Stimulated activated CD8-positive, alpha-beta memory T cell treated with anti-CD3 and anti-CD28 coated beads, Interleukin-4, amount 100 ng/mL, for 48 hours (primary cell): Measurements from ENCODE around the gene MSRB1.

ENCODE experiments used
- DNase-seq: peaks from one replicate; pipeline ENCODE4 v3.0.0-alpha.2; 2020

MSRB1 gene

DNA sequence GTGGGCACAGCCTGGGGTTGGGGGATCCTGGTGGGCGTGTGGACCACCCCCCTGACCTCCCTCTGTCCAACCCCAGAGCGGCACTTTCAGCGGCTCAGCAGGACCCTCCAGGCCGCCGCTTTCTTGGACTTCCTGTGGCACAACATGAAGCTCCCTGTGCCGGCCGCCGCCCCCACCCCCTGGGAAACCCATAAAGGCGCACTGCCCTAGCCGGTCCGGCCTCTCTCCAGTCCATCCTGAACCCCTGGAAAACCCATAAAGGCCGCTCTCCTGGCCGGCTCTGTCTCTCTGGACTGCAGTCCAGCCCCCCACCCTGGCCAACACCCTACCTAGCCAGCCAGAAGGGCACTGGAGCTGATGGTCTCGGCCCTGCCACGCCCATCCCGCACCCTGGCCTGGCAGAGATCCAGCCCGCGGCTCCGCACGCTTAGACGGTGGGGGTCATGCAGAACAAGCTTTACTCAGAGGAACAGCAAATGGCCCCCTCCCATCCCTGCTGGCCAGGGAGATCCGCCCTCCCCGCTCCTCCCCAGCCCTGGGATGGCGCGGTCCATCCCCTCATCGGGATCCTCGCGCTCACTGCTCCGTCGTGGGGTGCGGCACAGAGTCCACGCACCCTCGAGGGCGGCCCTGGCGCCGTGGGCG is 35.6 kb upstream of the MSRB1 start:
- no peak for DNase-seq

DNA sequence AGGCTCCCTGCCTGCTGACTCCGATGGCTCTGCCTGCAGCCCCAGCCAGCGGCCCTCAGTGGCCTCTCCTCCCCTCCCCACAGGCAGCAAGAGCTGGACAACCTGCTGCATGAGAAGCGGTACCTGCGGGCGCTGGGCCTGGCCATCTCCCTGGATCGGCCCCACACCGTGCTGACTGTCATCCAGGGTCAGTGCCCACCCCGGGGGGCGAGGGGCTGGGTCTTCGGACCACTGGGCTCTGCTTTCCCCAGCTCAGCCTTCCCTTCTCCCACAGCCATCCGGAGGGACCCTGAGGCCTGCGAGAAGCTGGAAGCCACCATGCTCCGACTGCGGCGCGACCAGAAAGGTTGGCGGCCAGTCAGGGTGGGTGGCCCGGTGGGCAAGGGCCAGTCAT is 34.9 kb upstream of the MSRB1 start:
- no peak for DNase-seq

DNA sequence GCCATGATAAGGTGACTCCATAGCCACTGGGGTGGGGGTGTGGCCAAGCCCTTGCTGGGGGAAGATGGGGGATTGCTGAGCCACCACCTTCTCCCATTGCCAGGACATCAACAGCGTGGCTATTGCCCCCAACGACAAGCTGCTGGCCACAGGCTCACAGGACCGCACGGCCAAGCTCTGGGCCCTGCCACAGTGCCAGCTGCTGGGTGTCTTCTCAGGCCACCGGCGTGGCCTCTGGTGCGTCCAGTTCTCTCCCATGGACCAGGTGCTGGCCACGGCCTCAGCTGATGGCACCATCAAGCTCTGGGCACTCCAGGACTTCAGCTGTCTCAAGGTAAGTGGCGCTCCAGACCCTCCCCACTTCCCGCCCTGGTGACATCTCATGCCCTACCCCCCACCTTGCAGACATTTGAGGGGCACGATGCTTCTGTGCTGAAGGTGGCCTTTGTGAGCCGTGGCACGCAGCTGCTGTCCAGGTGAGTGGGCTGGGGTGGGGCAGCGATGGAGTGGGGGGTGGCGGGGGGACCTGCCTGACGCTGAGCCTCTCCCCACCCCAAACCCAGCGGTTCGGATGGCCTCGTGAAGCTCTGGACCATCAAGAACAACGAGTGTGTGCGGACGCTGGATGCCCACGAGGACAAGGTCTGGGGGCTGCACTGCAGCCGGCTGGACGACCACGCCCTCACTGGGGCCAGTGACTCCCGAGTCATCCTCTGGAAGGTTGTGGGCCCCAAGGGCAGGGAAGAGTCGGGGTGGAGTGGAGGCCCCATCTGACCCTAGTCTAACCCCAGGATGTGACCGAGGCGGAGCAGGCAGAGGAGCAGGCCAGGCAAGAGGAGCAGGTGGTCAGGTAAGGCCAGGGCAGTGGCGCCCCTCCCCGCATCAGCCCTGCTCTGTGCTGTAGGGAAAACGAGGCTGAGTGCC is 34.2 kb upstream of the MSRB1 start:
- no peak for DNase-seq

DNA sequence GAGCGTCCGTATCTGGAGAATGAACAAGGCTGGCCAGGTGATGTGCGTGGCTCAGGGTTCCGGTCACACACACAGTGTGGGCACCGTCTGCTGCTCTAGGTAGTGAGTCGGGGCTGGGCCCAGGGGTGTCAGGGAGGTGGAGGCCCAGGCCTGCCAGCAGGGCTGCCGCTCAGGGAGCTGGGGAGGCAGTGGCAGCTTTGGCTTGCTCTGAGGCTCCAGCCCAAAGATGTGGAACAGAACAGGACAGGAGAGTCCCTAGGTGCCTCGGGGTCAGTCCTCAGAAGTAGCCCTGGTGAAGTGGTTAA is 33.2 kb upstream of the MSRB1 start:
- DNase-seq: no peak

DNA sequence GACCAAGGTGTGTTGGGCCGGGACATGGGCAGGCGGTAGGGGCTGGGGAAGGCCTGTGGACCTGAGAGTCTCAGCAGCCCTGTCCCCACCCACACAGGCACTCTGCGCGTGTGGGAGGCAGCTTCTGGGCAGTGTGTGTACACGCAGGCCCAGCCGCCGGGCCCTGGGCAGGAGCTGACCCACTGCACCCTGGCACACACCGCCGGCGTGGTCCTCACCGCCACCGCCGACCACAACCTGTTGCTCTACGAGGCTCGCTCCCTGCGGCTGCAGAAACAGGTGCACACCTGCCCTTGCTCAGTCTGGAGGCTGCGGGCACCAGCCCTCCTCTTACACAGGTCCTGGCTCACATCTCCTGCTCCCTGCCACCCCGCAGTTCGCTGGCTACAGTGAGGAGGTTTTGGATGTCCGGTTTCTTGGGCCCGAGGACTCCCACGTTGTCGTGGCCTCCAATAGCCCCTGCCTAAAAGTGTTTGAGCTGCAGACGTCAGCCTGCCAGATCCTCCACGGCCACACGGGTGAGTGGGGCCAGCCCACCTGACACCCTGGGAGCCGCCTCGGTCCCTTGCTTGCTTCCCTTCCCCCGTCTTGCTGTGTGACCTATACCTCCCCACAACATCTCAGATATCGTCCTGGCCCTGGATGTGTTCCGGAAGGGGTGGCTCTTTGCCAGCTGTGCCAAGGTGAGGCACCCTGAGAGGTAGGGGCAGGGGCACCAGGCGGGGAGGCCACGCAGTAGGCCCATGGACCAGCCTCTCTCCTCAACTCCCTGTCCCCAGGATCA is 32.6 kb upstream of the MSRB1 start:
- DNase-seq: no peak

DNA sequence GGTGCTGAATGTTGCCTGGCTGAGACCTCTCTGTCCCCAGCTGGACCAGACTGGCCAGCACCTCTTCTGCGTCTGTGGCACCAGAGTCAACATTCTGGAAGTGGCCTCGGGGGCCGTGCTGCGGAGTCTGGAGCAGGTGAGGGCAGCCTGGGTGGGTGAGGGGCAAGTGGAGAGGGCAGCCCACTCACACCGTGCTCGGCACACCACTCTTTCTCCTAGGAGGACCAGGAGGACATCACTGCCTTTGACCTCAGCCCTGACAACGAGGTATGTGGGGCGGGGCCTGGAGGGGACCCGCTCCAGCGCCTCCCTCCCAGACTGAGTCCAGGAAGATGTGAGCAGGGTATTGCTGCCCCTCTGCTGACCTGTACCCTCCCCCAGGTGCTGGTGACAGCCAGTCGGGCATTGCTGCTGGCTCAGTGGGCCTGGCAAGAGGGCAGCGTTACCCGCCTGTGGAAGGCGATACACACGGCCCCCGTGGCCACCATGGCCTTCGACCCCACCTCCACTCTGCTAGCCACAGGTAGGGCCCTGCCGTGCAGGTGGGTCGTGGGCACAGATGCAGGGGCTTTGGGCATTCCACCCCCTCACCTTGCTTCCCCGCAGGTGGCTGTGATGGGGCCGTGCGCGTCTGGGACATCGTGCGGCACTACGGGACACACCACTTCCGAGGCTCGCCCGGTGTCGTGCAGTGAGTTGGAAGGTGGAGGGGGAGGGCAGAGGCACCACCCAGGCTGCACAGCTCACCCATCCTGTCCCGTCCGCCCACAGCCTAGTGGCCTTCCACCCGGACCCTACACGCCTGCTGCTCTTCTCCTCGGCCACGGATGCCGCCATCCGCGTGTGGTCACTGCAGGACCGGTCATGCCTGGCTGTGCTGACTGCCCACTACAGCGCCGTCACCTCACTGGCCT is 31.4 kb upstream of the MSRB1 start:
- DNase-seq: no peak

DNA sequence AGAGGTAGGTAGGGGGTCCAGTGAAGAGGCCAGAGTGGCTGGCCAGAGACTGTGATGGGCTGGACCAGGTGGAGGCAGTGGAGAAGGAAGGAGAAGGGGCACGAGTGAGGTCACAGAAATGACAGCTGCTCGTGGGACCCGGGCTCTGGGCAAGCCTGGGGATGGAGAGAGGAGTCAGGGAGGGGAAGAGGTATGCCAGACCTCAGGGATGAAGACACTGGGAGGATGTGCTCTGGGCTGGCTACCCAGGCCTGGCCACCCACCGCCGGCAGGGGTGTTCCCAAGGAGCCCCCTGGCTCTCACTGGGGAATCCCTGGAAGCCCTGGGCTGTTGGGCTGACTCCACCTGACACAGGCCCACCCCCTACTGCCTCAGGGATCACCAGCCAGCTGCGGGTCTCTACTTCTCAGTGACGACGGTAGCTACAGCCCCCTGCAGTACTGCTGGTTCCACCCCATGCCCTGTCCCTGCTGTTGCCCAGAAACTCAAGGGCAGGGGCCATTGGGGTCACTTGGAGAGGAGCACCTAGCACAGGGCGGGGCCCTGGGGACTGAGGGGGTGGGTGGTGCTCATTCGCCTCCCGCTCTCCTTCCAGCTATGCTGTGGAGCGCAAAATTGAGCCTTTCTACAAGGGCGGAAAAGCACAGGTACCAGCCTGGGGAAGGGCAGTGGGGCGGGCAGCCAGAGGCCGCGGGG is 30.6 kb upstream of the MSRB1 start:
- no peak for DNase-seq

DNA sequence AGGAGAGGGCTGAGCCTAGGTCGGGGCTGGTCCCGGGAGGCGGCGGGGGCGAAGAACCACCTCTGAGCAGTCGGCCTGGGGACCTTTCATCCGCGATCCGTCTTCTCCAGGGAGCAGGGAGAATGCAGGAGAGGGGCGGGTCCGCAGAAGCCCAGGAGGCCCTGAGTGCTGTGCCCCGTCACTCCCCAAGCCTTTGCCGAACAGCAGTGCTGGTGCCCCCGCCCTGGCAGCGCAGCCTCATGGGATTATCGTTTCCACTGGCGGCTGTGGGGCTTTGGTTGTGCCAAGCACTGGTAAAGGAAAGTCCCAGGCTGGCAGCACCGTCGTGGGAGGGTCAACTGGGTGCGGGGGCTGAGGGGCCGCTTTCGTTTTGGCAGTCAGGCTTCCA is 29.5 kb upstream of the MSRB1 start:
- peak; percentile 44 for DNase-seq

DNA sequence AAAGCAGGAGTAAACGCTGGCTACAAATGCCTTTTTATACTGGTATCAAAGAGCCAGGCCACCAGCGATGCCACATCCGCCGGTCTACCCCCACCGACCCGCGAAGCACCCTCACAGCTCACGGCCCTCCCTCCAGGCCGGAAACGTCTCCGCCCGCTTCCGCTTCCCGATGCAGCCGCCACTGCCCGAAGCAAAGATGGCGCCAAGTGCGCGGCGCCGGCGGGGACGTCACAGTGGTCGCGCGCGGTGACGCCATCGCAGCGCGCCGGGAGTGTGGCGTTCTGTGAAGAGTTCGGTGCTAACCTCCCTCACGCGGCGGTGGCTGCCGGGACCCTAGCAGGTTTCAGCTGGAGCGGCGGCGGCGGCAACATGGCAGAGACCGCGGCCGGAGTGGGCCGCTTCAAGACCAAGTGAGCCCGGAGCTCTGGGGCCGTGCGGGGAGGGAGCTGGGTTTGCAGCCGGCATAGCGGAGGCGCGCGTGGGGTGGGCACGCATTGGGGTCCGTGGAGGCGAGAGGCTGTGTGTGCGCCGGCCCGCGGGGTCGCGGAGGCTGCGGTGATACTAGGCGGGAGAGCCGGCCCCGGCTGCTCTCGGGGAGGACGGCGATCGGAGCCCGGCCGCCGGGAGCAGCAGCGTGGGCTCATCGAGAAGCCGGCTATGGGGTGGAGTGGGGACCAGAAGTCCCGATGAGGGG is 28.9 kb upstream of the MSRB1 start, which contains the start of gene TBL3:
Gene TBL3 (plus strand): TSS at position 258 of the 694 bp plus-strand sequence. CDS start 112 bp downstream, at position 370.
- peak; percentile 97 for DNase-seq

DNA sequence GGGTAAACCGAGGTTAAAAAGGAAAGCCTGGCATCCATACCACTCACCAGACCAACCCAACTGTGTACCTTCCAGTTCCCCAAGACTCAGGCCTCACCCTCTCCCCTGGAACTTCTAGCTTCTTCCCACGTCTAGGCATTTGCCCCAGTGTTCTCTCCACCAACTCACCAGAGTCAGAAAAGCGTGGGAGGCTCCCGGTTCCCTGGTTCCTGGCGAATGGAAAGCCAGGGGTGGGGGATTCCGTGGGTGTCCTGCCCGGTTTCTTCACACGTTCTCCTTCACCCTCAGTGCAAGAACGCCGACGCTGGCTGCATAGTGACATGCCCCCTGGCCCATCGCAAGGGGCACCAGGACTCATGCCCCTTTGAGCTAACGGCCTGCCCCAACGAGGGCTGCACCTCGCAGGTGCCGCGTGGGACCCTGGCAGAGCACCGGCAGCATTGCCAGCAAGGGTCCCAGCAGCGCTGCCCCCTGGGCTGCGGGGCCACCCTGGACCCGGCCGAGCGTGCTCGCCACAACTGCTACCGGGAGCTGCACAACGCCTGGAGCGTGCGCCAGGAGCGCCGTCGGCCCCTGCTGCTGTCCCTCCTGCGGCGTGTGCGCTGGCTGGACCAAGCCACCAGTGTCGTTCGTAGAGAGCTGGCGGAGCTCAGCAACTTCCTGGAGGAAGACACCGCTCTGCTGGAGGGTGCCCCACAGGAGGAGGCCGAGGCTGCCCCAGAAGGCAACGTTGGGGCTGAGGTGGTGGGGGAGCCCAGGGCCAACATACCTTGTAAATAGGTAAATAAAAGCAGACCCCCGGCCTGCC is 25.4 kb upstream of the MSRB1 start:
- no peak for DNase-seq

DNA sequence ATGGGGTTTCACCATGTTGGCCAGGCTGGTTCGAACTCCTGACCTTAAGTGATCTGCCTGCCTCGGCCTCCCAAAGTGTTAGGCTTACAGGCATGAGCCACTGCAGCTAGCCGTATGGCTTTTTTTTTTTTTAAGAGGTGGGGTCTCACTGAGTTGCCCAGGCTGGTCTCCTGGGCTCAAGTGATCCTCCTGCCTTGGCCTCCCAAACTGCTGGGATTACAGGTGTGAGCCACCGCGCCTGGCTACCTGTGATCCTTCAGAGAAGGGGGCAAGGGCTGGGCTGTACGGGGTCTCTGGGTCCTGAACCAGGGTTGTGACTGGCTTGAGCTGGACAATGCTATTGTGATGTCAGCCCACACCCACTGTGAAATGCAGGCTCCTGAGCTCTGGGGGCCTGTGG is 23.5 kb upstream of the MSRB1 start, which contains the start of gene RNF151:
Gene RNF151 (plus strand): TSS at position 397 of the 400 bp plus-strand sequence. CDS start 26 bp downstream, outside the sequence.
- DNase-seq: no peak

DNA sequence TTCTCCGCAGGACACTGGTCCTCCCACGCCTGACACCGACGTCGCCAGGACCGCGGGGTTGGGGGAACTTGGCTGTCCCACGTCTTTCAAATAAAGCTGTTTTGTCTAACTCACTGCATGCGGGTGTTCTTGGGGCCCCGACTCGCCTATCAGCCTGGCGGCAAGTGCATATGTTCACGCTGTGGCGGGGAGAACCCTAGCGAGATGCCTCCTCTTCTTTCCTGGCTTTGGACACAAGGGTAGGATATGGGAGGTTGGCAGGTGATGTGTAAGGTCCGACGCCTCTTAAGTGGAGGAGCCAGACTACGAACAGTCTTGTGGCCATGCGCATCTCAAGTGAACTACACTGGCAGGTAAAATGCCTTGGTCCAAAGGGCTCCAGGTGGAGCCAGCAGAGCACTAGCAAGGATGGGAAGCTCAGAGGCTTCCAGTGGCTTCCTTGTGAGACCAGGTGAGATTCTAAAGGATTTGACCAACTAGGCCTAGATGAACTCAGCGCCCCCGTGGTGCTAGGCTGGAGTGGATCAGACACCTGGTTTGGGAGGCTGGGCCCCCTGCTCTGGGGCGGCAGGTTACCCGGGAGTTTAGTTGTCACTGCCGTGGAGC is 22.5 kb upstream of the MSRB1 start:
- peak; percentile 51 for DNase-seq

DNA sequence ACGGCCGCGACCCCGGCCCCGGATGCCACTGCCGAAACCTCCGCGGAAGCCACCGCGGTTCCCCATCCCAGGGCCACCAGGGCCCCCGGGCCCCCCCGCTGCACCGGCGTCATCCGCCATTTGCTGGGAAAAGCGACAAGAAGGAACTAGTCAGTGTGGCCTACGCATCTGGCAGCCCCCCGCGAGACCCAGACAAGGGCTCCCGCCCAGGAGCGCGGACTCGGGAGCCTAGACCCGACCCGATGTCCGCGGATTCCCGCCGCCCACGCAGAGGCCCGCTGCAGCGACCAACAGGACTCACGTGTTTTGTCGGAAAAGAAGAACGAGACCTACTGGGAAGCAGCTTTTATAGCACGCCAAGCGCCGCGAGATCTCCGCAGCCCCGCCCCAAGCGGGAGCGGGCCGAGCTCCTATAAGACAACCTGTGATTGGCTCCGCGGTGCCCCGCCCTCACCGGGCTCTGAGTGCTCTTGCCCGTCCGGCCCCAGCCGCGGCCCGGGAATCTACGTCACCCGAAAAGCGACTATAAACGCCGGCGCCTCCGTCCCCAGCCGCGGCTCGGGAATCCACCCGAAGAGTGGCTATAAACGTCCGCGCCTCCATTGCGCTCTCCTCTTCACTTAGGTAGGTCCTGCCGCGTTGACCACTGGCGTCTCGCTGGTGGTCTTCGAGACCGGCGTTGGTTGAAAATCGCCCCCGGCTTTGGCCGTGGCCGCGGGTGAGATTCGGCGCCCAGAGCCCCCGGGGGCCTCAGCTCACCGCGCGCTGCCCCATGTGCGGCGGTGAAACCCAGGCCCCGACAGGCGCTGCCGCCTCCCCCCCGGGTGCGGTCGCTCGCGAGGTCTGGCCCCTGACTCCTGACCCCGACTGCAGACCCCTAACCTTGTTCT is 21.8 kb upstream of the MSRB1 start, which contains the start of gene RPS2:
Gene RPS2 (minus strand): TSS at position 321 of the 890 bp plus-strand sequence. CDS start 201 bp downstream, at position 120.
- DNase-seq: peak; percentile 98

DNA sequence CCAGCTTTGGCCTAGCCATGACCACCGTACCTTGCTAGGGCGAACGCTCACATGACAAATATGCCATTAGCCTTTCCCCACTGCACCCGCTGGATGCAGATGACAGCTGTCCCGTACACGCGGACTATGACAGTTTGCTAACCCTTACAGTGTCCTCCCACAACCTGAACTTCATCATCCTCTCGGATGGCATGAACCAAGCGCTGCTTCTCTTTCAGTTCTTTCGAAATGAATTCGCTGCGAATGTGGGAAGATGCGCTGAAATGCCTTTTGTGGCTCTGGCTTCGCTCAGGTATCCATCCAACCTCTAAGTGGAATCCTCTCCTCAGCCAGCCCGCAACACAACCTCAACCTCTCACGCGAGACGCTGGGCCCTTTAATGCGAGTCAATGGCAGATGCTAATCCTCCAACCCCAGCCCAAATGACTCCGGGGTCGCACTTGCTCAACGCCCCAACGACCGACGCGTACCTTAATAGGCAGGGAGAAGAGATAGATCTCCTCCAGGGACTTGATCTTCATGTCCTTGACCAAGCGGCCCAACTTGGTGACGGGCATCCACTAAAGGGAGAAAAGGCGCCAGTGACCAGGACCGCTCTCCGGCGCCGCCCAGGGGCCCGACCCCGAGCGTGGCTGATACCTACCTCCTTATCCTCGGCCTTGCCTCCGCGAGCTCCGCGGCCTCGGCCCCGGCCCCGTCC is 21.0 kb upstream of the MSRB1 start:
- DNase-seq: peak; percentile 65

DNA sequence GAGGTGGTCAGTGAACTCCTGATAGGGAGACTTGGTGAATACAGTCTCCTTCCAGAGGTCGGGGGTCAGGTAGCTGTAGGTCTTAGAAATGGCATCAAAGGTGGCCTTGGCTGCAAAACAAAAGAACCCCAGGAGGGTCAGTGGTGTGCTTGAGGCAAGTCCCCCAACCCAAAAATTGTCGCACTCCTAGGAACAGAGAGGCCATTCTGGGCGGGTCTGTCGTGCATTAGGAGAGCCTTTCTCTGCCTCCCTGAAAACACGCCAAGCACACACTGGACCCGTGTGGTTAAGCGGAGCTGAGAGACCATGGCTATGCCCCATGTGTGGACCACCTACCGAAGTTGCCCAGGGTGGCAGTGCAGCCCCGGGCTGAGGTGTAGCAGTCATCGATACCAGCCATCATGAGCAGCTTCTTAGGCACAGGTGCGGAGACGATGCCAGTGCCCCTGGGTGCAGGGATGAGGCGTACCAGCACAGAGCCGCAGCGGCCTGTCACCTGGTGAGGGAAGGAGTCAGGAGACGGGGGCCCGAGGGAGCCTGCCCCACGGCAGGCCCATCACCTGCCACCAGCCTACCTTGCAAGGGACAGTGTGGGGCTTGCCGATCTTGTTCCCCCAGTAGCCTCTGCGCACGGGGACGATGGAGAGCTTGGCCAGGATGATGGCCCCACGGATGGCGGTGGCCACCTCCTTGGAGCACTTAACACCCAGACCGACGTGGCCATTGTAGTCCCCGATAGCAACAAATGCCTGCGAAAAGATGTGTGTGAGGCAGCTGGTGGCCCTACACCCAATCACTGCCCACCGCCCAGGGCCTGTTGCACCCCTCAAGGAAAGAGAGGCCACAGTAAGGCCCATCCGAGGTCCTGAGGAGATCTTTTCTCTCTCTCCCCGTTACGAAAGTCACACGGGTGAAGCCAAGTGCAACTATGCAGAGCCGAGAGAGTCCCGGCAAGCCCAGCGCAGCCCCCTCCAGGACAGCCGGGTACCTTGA is 19.5 kb upstream of the MSRB1 start:
- peak; percentile 43 for DNase-seq

DNA sequence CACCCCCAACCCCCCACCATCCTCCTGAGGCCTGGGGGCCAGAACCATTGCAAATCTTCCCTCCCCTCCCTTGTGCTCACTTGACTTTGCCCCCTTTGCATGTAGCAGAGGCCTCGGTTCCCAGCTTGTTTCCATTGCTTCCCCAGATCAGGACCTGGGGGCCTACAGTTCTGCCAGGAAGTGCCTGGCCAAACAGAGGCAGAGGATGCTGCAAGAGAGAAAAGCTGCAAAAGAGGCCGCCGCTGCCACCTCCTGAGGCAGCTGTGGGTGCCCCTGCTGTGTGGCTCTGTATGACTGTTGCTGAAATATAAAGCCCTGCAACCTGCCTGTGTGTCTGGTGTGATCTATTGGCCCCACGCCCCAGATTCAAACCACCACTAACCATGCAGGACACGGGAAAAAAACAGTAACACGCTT is 18.7 kb upstream of the MSRB1 start:
- peak; percentile 62 for DNase-seq
